ENCODE results near the gene TMEM11.

- TF ChIP-seq CTCF (IDR thresholded peaks at IDR 0.05) (no peak), KDM1A (IDR thresholded peaks at IDR 0.05; ENCODE audit: low read depth) (no peak), CHD2 (IDR thresholded peaks at IDR 0.05; ENCODE audit: low read length, partially characterized antibody) (no peak), POLR2A (IDR thresholded peaks at IDR 0.05; ENCODE audit: low read length) (no peak), CEBPB (IDR thresholded peaks at IDR 0.05) (no peak), MAX (IDR thresholded peaks at IDR 0.05) (no peak), SMC3 (IDR thresholded peaks at IDR 0.05) (no peak), JUNB (IDR thresholded peaks at IDR 0.05) (no peak), JUN (IDR thresholded peaks at IDR 0.05) (no peak), CBX2 (IDR thresholded peaks at IDR 0.05; ENCODE audit: borderline replicate concordance, low read depth) (no peak)
Observed at GRCh38 chr17:21149621-21150020, 64.3 kb downstream of the TMEM11 start.

Data from A549 (cell line).